Stomach (tissue), 4 donors: Measurements from ENCODE around the gene USP35.

Source experiments
- CTCF ChIP-seq, 7 experiments: fragments of 450-650 bp in 4 of 7; fragments of 200-600 bp in 3 of 7; sonication (generic) in 3 of 7; IDR thresholded peaks; one replicate each; pipeline ENCODE4 v1.5.1; 2016 to 2019; ENCODE audit warnings: antibody characterized with exemption in 7 of 7, control low read depth in 2 of 7, mild to moderate bottlenecking in 1 of 7
- EP300 ChIP-seq: sonication (generic); formaldehyde crosslinking; IDR thresholded peaks from one replicate; pipeline ENCODE4 v1.6.1; 2017; ENCODE audit warnings: antibody characterized with exemption
- POLR2A ChIP-seq, 4 donors: fragments of 450-650 bp; IDR thresholded peaks; one replicate each; pipeline ENCODE4 v1.6.1; 2016; ENCODE audit warnings: antibody characterized with exemption in 4 of 4, control low read depth in 2 of 4, mild to moderate bottlenecking in 1 of 4, moderate library complexity in 1 of 4
- POLR2AphosphoS5 ChIP-seq, 3 donors: sonication (generic); formaldehyde crosslinking; IDR thresholded peaks; one replicate each; pipeline ENCODE4 v1.6.1; 2016; ENCODE audit warnings: antibody characterized with exemption in 3 of 3

GRCh38 chr11:78177216-78177615 lies 11.5 kb upstream of the USP35 start:
- no peak for TF ChIP-seq CTCF (IDR thresholded peaks at IDR 0.05)
- no peak for TF ChIP-seq POLR2A (IDR thresholded peaks at IDR 0.05)
- no peak for TF ChIP-seq POLR2AphosphoS5 (IDR thresholded peaks at IDR 0.05)
- TF ChIP-seq EP300 = no peak
